Head of caudate nucleus (tissue), 42 donors: ENCODE data around the gene WEE1.
"Not testable (repeated sequence)": the region's sequence is repeated elsewhere in the genome, so short reads cannot be mapped to it uniquely, and the experiment has no call there.

Experiments
- DNase-seq, 42 donors: peaks; one replicate each; pipeline versions ENCODE4 v3.0.0 to v3.0.0-alpha.2; 2020 to 2021; ENCODE audit warnings: mixed read lengths in 7 of 42
- intact Hi-C: fragments of 100-400 bp; cut with DNase I; formaldehyde crosslinking; loops from one replicate; pipeline ENCODE4 v1.15.0; 2022

The WEE1 gene

DNA sequence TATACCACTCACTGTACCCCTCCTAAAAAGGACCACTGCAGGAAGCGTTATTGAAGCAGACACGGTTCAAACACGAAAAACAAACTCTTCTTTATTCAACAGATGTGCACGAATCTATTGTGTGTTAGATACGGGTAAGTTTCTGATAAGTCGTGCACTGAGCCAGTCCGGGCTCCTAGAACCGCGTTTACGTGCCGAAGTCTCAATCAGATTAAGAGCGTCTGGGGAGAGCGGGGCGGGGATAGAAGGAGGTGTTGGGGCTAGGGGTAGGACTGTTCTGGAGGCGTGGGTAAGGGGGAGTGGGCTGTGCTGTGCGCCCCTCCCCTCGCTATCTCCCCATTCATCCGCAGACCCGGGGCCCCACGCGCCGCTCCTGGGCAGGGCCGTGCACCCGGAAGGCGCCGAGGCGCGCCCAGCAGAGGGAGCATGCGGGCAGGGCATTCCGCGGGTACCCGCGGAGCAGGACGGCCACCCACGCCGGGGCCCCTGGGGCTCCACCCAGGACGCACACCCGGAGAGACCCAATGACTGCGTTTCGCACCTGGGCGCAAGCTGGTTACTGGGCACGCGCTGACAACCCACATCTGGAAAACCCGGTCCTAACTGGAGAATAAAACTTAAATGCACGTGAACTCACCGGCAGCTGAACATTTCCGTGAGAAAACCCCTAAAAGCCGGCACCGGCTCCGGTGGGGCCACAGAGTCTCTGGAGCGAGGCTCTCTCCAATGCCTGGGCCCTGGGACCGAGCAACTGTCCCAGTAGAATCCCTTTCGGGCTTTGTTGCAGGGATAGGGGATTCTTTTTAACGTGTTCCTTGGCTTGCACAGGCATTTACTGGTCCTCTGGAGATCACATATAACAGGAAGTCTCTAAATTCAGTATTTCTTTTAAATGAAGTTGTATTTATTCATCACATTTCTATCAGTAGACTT lies 40.6 kb downstream of the WEE1 start:
- intact Hi-C loops, result loop anchor here (5.0 kb wide), 2 partner anchors 42 to 143 kb away; partner anchors contain the start of gene WEE1

DNA sequence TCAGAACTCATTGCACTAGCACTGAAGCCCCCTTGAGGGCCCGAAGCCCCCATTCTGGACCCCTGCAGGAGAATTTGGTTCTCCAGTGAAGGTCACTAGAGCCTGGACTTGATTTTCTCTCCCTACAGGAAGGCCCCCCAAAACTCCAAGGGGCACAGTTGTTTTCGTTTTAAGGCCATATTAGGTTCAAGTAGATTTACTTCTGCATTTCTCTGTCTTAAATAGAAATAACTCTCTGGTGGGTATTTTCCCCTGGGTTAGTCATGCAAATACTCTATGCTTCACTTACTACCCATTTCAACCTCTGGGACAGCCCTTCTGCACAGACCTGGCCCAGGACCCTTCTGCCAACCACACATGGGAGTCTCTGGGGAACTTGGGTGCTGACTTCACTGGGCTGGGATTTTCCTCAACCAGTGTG lies 41.6 kb downstream of the WEE1 start:
- intact Hi-C loops, result no loop called here
- DNase-seq, result peak in 4 of 42 donors; percentile 5 to 45 (median 25)

More for the DNA sequence above, 40.6 kb downstream of the WEE1 start:
- peak; percentile 62 to 94 (median 88) for DNase-seq

DNA sequence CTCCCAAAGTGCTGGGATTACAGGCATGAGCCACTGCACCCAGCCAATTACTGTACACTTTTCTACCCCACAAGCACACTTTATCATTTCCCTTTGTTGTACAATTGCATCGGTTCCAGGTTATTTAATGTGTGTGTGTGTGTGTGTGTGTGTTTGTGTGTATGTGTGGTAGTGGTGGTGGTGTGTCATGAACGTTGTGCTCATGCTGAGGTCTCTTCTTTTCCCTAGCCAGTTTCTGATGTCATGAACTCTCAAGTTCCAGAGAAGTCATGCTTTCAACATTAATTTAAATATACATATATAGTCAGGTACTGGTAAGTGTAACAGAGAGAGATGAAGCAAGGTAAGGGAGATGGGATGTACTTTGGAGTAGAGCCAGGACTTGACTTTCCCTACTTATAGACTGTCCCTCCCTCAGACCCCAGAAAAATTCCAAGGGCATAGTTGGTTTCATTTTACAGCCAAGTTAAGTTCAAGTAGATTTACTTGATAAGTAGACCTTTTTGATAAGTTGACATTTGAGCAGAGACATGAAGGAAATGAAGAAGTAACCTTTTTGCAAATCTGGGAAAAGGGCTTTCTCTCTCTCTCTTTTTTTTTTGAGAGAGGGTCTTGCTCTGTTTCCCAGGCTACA lies 42.7 kb downstream of the WEE1 start:
- DNase-seq, result no peak
- intact Hi-C loops, result no loop called here

DNA sequence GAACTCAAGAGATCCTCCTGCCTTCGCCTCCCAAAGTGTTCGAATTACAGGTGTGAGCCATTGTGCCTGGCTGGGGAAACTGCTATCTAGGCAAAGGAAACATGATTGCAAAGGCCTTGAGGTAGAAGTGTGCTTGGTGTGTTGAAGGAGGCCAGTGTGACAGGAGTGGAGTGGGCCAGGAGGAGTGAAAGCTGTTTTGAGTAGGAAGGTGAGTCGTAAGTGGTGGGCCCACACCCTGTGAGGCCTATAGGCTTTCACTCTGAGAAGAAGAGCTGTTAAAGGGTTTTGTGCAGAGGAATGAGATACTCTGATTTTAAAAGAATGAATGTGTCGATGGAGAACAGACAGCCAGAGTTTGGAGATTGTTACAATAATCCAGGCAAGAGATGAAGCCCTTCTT lies 43.4 kb downstream of the WEE1 start:
- intact Hi-C loops, result no loop called here
- no peak for DNase-seq

DNA sequence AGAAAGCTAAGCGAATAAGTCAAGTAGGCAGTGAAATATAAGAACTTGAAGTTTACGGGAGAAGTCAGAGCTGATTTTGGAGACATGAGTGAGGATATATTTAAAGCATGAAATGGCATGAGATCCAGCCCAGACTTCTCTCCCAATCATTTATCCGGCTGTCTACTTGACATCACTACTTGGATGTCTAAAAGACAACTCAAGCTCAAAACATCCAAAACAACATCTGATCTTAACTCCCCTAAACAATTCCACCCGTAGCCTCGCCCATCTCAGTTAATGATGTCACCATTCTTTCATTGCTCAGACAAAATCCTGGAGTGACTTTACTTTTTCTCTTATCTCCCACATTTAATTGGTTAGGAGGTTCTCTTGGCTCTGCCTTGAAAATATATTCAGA lies 44.5 kb downstream of the WEE1 start:
- intact Hi-C loops, result no loop called here
- no peak for DNase-seq

DNA sequence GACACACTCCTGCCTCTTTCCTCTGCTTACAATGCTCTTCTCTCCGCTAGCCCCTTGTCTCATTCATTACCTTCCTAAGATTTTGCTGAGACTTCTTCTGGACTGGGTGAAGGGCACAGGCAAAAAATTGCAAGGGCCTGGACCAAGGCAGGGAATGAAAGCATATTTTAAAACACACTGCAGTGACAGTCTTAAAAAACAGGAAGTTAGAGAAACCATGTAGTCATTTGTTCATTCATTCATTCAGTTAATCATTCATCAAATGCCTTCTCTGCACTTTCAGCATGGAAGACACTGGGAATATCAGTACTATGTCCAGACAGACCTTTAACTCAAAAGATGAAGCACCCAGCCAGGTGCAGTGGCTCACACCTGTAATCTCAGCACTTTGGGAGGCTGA lies 45.5 kb downstream of the WEE1 start:
- intact Hi-C loops, result no loop called here
- DNase-seq, result no peak

DNA sequence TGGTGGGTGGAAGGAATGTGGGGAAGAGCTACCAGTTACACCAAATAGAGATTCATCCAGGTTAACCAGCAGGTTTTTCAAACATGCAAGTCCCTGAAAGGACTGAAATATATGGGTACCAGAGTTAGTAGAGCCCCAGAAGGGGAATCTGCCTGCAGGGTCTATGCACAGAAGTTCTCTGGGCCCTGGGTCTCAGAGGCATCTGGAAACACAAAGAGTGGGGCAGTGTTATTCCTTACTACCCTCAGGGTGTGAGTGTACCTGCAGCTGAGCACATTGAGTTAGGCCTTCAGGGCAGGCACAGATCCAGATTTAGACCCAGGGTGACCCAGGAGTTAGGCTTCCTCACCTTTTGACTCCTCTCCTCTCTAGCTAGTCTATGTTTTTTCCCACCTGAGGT lies 46.5 kb downstream of the WEE1 start:
- intact Hi-C loops, result no loop called here

DNA sequence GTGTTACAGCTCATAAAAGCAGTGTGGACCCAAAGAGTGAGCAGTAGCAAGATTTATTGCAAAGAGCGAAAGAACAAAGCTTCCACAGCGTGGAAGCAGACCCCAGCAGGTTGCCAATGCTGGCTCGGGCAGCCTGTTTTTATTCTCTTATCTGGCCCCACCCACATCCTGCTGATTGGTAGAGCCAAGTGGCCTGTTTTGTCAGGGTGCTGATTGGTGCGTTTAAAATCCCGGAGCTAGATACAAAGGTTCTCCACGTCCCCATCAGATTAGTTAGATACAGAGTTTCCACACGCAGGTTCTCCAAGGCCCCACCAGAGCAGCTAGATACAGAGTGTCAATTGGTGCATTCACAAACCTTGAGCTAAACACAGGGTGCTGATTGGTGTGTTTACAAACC lies 48.9 kb downstream of the WEE1 start:
- DNase-seq, intact Hi-C loops: not testable (repeated sequence)

More for the DNA sequence above, 46.5 kb downstream of the WEE1 start:
- DNase-seq, result no peak

DNA sequence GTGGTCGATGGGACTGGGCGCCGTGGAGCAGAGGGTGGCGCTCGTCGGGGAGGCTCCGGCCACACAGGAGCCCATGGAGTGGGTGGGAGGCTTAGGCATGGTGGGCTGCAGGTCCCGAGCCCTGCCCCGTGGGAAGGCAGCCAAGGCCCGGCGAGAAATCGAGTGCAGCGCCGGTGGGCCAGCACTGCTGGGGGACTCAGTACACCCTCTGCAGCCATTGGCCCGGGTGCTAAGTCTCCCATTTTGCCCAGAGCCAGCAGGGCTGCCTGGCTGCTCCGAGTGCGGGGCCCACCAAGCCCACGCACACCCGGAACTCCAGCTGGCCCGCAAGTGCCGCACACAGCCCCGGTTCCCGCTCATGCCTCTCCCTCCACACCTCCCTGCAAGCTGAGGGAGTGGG lies 49.6 kb downstream of the WEE1 start:
- DNase-seq, intact Hi-C loops: not testable (repeated sequence)

DNA sequence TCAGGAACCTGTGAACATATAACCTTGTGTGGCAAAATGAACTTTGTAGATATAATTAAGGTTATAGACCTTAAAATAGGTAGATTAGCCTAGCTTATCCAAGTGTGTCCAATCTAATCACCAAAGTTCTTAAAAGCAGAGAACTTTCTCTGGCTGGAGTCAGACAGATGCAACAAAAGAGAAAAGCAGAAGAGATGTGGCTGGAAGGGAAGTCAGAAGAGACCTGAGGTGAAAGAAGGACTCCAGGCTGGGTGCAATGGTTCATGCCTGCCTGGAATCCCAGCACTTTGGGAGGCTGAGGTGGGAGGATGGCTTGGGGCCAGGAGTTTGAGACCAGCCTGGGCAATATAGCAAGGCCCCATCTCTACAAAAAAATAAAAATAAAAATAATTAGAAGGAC lies 51.0 kb downstream of the WEE1 start:
- DNase-seq, result no peak
- intact Hi-C loops, result no loop called here

DNA sequence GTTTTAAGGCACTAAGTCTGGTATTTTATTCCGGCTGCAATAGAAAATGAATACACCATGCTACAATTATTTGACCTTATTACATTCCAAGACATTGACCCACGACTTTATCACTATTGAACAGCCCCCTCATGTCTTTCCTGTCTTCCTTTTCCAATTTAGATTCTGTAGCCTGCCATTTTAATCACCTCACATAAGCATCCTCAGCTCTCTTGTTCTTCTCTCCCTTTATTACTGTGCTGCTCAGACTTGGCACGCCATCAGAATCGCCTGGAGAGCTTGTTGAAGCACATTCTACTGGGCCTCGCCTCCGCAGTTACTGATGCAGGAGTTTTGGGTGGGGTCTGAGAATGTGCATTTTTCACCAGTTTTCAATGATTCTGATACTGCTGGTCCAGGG lies 51.7 kb downstream of the WEE1 start:
- intact Hi-C loops, result no loop called here
- DNase-seq, result no peak

DNA sequence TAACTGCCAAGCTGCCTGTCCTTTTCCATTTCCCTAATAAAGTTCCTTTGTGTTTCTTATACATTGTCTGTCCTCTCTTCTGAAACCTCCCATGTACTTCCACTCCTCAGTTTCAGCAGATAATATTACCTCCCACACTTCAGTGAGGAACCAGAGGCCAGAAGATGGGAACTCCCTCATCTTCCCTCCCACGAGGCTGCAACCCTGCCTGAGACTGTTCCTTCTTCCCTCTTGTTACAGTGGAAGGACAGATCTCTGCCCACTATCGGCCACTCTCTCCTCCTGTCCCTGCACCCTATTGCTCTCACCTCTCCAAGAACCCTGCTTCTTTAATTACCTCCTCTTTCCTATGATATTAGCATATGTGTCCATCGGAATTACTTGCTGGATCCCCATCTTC lies 52.3 kb downstream of the WEE1 start:
- DNase-seq, result peak in 1 of 42 donors; percentile 13
- intact Hi-C loops, result no loop called here

DNA sequence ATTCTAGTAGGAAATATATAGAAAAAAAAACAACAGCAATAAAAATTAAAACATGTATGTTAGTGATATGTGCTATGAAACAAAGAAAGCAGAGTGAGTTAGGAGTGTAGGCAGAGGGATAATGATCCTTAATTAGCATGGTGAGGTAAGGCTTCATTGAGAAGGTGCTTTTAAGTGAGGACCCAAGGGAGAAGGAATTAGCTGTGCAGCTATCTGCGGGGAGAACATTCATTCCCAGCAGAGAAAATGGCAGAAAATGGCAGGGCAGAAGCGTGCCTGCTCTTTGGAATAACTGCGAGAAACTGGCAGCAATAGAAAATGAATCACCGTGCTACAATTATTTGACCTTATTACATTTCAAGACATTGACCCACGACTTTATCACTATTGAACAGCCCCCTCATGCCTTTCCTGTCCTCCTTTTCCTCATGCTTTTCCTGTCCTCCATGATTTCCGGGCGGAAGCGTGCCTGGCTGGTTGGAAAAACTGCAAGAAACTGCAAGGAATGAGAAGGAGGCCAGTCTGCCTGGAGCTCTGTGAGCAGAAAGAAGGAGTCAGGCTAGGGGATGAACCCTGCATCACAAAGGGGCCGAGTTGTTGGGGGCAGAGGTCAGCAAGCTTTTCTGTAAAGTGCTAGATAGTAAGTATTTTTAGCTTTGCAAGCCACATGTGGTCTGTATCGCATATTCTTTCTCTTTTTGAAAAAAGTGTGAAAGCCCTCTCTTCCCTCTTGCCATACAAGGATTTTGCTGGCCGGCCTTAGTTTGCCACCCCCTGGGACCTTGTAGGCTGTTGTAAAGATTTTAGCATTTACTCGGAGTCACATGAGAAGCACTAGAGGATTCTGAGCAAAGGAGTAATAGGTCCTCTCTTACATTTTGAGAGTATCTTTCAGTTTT lies 53.3 kb downstream of the WEE1 start:
- no peak for DNase-seq
- intact Hi-C loops, result no loop called here

DNA sequence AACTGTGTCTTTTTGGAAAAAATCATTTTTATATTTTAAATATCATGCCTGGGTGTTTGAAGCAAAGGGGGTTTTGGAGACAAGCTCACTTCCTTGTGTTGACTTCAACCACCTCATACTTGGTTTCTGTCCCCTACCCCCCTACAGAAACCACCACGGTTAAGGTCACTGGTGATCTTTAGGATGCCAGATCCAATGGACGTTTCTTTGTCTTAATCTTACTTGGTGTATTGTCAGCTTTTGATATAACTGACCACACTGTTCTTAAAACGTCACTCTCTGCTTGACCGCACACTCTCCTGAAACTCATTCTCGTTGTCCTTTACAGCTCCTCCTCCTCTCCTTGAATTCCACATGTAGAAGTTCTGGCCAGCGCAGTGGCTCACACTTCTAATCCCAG lies 55.6 kb downstream of the WEE1 start:
- intact Hi-C loops, result no loop called here
- no peak for DNase-seq

DNA sequence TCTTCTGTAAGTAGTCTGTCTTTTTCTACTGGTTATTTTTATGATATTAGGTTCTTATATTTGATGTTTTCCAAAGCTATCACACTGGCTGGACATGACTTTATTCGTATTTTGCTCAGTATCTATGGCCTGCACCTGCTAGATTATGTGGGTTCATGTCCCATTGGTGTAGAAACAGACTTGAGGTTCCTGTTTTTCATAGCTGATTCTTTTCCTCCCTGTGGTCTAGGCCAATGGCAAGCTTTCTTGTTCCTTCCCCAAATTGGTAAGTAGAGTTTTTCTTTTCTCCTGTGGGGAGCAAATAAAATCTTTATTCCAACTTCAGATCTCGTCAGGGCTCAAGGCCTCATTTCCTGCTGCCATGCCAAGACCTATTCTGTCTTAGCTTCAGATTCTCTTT lies 60.2 kb downstream of the WEE1 start:
- DNase-seq, result no peak
- intact Hi-C loops, result no loop called here

DNA sequence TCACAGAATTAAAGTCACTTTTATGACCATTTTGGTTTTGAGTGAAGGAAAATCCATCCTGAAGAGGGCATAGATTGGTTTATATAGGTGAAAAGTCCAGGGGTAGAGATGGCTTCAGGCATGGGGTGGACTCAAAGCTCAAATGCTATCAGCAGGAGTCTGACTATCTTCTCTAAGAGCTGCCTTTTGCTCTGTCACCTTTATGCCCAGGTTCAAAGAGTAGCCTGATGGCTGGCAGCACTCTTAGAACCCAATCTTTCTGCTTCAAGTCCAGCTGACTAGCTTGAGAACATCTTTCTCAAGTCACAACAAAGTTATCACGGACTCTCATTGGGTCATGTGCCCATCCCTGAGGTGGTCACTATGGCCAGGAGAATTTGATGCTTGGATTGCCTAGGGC lies 63.2 kb downstream of the WEE1 start:
- DNase-seq, result no peak
- intact Hi-C loops, result no loop called here

DNA sequence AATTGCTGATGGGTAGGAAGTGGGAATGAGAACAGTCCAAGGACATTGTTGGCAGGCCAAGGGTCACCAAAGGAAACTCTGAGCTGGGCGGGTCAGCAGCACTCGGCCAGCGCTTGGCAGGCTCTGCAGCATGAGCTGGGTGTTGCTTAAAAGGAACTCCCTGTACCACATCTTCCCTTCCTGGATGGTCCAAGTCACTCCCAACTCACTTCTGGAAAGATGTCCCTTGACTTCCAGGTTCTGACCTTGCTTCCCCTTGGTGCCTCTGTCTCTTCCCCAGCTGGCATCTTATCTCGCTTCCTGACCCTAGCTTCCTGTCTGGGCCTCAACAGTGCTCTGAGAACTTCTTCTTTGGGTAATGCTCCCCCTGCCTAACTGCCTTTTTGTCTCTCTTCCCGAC lies 65.6 kb downstream of the WEE1 start:
- intact Hi-C loops, result no loop called here
- peak in 7 of 42 donors; percentile 1 to 39 (median 16) for DNase-seq
